Endothelial cell of umbilical vein (primary cell): Measurements from ENCODE around the gene ANKMY2. TPM values are rescaled to one million over a fixed set of nuclear protein-coding genes. Genes with fewer than 3 reads are reported as not detected.

Experiments
- BruUV-seq: library from RNA; stranded (reverse); fragments of 400-500 nt; replicated peaks from 2 replicates; lab custom pipeline; 2021; lab: Mats Ljungman, UMichigan
- CTCF ChIA-PET: fragments of 300-600, 350-600 bp; sonication (Branson Sonifier 250); formaldehyde crosslinking; loops from one replicate; lab custom pipeline; 2021; ENCODE audit warnings: antibody characterized with exemption, inconsistent platforms; lab: Charles Lee
- POLR2A ChIA-PET: fragments of 300-600, 350-600 bp; sonication (Branson Sonifier 250); formaldehyde crosslinking; loops from one replicate; lab custom pipeline; 2021; ENCODE audit warnings: antibody characterized with exemption, inconsistent platforms; lab: Charles Lee
- DNase-seq: peaks from one replicate; pipeline ENCODE4 v3.0.0-alpha.2; 2011; ENCODE audit warnings: low read depth, low spot score
- FAIRE-seq: peaks from 2 replicates; lab custom pipeline; 2011; peaks lifted over from hg19 to GRCh38; lab: Jason Lieb, UNC
- H2AFZ ChIP-seq: 2 replicates; pipeline ENCODE4 v1.6.0; 2012; ENCODE audit warnings: low read depth, low read length, control low read depth, inconsistent platforms
- H3K27ac ChIP-seq: 2 replicates; pipeline ENCODE4 v1.5.1; 2011; ENCODE audit warnings: low read depth, mild to moderate bottlenecking, control low read depth, low read length, moderate library complexity; ENCODE audit not compliant: insufficient read depth
- H3K27me3 ChIP-seq, 2 experiments: 2 replicates each; pipeline versions ENCODE4 v1.6.0 to v1.6.1; 2011; ENCODE audit warnings: low read length in 2 of 2, mixed read lengths in 1 of 2; ENCODE audit not compliant: control insufficient read depth in 2 of 2, insufficient read depth in 2 of 2
- H3K36me3 ChIP-seq, 2 experiments: 2 replicates in 1 of 2; 3 replicates in 1 of 2; pipeline ENCODE4 v1.5.1; 2011; ENCODE audit warnings: low read length in 2 of 2, mild to moderate bottlenecking in 1 of 2, moderate library complexity in 1 of 2; ENCODE audit not compliant: control insufficient read depth in 2 of 2, insufficient read depth in 2 of 2; ENCODE audit errors: extremely low read depth in 1 of 2
- H3K4me1 ChIP-seq: 3 replicates; pipeline ENCODE4 v1.5.1; 2011; ENCODE audit warnings: mild to moderate bottlenecking, low read length; ENCODE audit not compliant: control insufficient read depth, insufficient read depth; ENCODE audit errors: extremely low read depth
- H3K4me2 ChIP-seq: 2 replicates; pipeline ENCODE4 v1.6.1; 2011; ENCODE audit warnings: low read length, control low read depth, mixed read lengths; ENCODE audit not compliant: insufficient read depth
- H3K4me3 ChIP-seq, 3 experiments: fragments of 200-600 bp in 1 of 3; sonication (generic), shearing (Covaris generic) in 1 of 3; replicated peaks in 1 of 3; 2 replicates each; pipeline ENCODE4 v1.5.1; 2011 to 2016; ENCODE audit warnings: control low read depth in 3 of 3, low read length in 3 of 3, mild to moderate bottlenecking in 2 of 3, inconsistent platforms in 1 of 3, low read depth in 1 of 3, moderate library complexity in 1 of 3; ENCODE audit not compliant: insufficient read depth in 1 of 3
- H3K79me2 ChIP-seq: 2 replicates; pipeline ENCODE4 v1.6.0; 2012; ENCODE audit warnings: low read length, inconsistent platforms; ENCODE audit not compliant: control insufficient read depth, insufficient read depth
- H3K9ac ChIP-seq: replicated peaks from 2 replicates; pipeline ENCODE3; 2011; ENCODE audit warnings: low read length, control low read depth; ENCODE audit not compliant: insufficient read depth; ENCODE audit errors: extremely low read depth
- H3K9me1 ChIP-seq: replicated peaks from 3 replicates; pipeline ENCODE4 v1.6.0; 2011; ENCODE audit warnings: mild to moderate bottlenecking, low read length; ENCODE audit not compliant: control insufficient read depth, insufficient read depth; ENCODE audit errors: extremely low read depth
- H3K9me3 ChIP-seq: replicated peaks from 2 replicates; pipeline ENCODE4 v1.5.1; 2012; ENCODE audit warnings: low read length, inconsistent platforms; ENCODE audit not compliant: control insufficient read depth, insufficient read depth
- H4K20me1 ChIP-seq: replicated peaks from 2 replicates; pipeline ENCODE3; 2011; ENCODE audit warnings: mild to moderate bottlenecking, low read length; ENCODE audit not compliant: control insufficient read depth, insufficient read depth; ENCODE audit errors: extremely low read depth
- EZH2 ChIP-seq: IDR thresholded peaks from 2 replicates; pipeline ENCODE4 v1.6.1; 2012; ENCODE audit warnings: borderline replicate concordance, low read depth, mild to moderate bottlenecking, moderate library complexity, low read length, inconsistent platforms; ENCODE audit not compliant: severe bottlenecking
- FOS ChIP-seq: IDR thresholded peaks from 2 replicates; pipeline ENCODE4 v1.6.1; 2011; ENCODE audit warnings: mild to moderate bottlenecking, low read length, moderate library complexity, borderline replicate concordance; ENCODE audit not compliant: insufficient read depth
- GATA2 ChIP-seq: IDR thresholded peaks from 2 replicates; pipeline ENCODE4 v1.7.0; 2011; ENCODE audit warnings: low read depth, mild to moderate bottlenecking, moderate library complexity, mixed read lengths, low read length; ENCODE audit not compliant: insufficient read length, insufficient read depth
- JUN ChIP-seq: IDR thresholded peaks from 2 replicates; pipeline ENCODE4 v1.6.1; 2011; ENCODE audit warnings: borderline replicate concordance, low read depth; ENCODE audit not compliant: insufficient read length, insufficient read depth
- MYC ChIP-seq: IDR thresholded peaks from one replicate; pipeline ENCODE4 v1.6.1; 2011; ENCODE audit warnings: mild to moderate bottlenecking, low read depth, low read length
- POLR2A ChIP-seq: IDR thresholded peaks from 2 replicates; pipeline ENCODE4 v1.6.1; 2012; ENCODE audit warnings: low read depth, mild to moderate bottlenecking, control low read depth, low read length
- POLR2AphosphoS5 ChIP-seq: IDR thresholded peaks from 2 replicates; pipeline ENCODE4 v1.6.1; 2012; ENCODE audit warnings: low read depth, mild to moderate bottlenecking, control low read depth, low read length, moderate library complexity; ENCODE audit not compliant: insufficient read depth
- dilution Hi-C: fragments of 300-500 bp; cut with MboI; formaldehyde crosslinking; loops from one replicate; pipeline ENCODE4 v1.15.0; 2019; ENCODE audit warnings: low sequenced_read_pairs; ENCODE audit not compliant: extremely low pct_ligation_motif_present
- intact Hi-C: fragments of 100-400 bp; cut with micrococcal nuclease; formaldehyde crosslinking; loops from one replicate; pipeline ENCODE4 v1.10.0; 2022
- polyA plus RNA-seq, 4 experiments: library from polyadenylated mRNA; depleted of rRNA in 3 of 4; stranded (reverse) in 3 of 4; unstranded in 1 of 4; fragments of >200 nt; gene quantifications; 2 replicates each; pipeline versions ENCODE4 v1.2.1 to v1.2.3, GENCODE V29; 2011 to 2012; ENCODE audit warnings: missing spikeins in 1 of 4
- total RNA-seq: library from RNA; stranded (reverse); gene quantifications from 2 replicates; pipeline ENCODE4 v1.2.3, GENCODE V29; 2021
- TF ChIP-seq, protein P1 (sequence below): IDR thresholded peaks from 2 replicates; pipeline ENCODE4 v1.6.1; 2011; ENCODE audit not compliant: insufficient read depth, insufficient read length
- TF ChIP-seq, protein P2 (sequence below), 2 donors: IDR thresholded peaks; 1 replicate in 1 of 2; 2 replicates in 1 of 2; pipeline ENCODE4 v1.5.1; 2011; ENCODE audit warnings: low read length in 2 of 2, mild to moderate bottlenecking in 2 of 2, moderate library complexity in 2 of 2, control low read depth in 1 of 2, inconsistent platforms in 1 of 2, low read depth in 1 of 2; ENCODE audit not compliant: insufficient read depth in 1 of 2; ENCODE audit errors: extremely low read depth in 1 of 2

ANKMY2 gene
- total and polyA plus RNA-seq, 2 donors (not counting 3 experiments of a cell fraction or from before 2014, with no cell fraction given) = 7.7 to 11.6 TPM

DNA sequence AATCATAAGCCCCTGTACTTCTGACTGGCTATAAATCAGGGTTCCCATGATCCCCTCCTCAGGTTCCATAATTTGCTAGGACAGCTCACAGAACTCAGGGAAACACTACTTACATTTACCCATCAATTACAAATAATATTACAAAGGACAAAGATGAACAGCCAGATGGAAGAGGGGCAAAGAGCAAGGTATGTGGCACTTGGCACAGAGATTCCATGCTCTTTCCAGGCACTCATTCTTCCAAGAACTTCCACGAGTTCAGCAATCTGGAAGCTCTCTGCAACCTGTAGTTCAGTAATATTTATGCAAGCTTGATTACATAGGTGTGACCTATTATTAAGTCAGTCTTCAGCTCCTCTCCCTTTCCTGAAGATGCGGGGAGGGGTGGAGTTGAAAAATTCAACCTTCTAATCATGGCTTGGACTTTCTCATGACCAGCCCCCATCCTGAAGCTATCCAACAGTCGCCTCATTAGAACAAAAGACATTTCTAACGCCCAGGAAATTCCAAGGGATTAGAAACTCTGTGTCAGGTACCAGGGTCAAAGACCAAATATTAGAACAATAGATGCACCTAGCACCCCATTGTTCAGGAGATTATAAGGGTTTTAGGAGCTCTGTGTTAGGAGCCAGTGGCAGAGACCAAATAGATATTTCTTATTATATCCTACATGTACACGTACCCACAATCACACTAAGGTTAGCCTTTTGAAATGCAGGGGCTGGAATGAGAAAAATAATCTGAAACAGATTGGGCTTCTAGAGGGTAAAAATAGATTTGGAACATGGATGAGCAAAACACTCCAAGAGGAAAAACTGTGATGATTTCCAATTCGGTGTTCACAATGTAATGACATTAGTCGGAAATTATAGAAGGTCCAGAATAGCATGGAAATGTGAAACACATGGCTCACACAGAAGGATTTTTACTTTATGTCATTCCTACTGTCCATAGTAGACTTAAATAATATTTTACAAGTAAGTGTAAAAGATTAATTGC lies 7.0 kb downstream of the ANKMY2 start:
- intact Hi-C loops (no loop called here), dilution Hi-C loops (no loop called here)
- no peaks in the 10 kb centered on the region for H3K9me1 ChIP-seq
- FAIRE-seq = no peak
- BruUV-seq = no TSS peak
- H3K9me3 ChIP-seq = no peaks in the 10 kb centered on the region
- H3K36me3 ChIP-seq = no peaks in the 10 kb centered on the region
- H4K20me1 ChIP-seq = no peaks in the 10 kb centered on the region
- ChIA-PET POLR2A (no interaction called here), CTCF (no interaction called here)
- no peaks in the 10 kb centered on the region for H3K27me3 ChIP-seq
- no peak overlapping the region for H3K4me3 ChIP-seq
- no peak overlapping the region for H3K4me2 ChIP-seq
- DNase-seq = no peak
- no peak overlapping the region for H3K9ac ChIP-seq
- H2AFZ ChIP-seq = no peak overlapping the region
- no peak for TF ChIP-seq POLR2AphosphoS5
- no peak for TF ChIP-seq EZH2
- no peak for TF ChIP-seq MYC
- TF ChIP-seq FOS = no peak
- no peaks in the 10 kb centered on the region for H3K79me2 ChIP-seq
- H3K27ac ChIP-seq = no peak overlapping the region
- no peaks in the 10 kb centered on the region for H3K4me1 ChIP-seq

DNA sequence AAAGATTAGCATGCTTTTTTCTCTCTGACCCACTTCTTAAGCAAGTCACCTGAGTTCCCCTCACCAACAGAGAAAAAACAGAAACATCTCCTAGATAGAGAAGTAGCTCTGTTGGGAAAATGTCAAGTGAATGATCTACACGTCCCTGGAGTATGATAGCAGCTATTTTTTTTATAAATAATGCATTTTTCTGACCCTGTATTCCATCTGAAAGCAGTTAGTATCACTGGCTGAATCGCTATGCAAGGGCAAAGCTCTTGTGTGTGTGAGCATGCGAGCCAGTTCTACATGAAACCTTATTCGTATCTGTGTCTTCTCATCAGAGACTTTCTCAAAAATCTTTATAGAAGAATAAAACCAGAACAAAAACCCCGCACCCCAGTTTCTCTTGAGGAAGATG lies 8.2 kb downstream of the ANKMY2 start:
- TF ChIP-seq JUN (no peak), MYC (no peak), EZH2 (no peak), GATA2 (no peak), POLR2A (no peak), POLR2AphosphoS5 (no peak), FOS (no peak)
- TF ChIP-seq, protein P1, sequence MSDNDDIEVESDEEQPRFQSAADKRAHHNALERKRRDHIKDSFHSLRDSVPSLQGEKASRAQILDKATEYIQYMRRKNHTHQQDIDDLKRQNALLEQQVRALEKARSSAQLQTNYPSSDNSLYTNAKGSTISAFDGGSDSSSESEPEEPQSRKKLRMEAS = no peak
- TF ChIP-seq, protein P2, sequence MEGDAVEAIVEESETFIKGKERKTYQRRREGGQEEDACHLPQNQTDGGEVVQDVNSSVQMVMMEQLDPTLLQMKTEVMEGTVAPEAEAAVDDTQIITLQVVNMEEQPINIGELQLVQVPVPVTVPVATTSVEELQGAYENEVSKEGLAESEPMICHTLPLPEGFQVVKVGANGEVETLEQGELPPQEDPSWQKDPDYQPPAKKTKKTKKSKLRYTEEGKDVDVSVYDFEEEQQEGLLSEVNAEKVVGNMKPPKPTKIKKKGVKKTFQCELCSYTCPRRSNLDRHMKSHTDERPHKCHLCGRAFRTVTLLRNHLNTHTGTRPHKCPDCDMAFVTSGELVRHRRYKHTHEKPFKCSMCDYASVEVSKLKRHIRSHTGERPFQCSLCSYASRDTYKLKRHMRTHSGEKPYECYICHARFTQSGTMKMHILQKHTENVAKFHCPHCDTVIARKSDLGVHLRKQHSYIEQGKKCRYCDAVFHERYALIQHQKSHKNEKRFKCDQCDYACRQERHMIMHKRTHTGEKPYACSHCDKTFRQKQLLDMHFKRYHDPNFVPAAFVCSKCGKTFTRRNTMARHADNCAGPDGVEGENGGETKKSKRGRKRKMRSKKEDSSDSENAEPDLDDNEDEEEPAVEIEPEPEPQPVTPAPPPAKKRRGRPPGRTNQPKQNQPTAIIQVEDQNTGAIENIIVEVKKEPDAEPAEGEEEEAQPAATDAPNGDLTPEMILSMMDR (IDR thresholded peaks at IDR 0.05; ENCODE audit: extremely low read depth in 1 of 2, insufficient read depth in 1 of 2, low read depth in 1 of 2, low read length in 2 of 2) = no peak
- no peak for FAIRE-seq
- no peak overlapping the region for H3K4me3 ChIP-seq
- POLR2A ChIA-PET = interaction anchor here (1.5 kb wide), 1 partner anchor 8 kb away, joined by 3 read pairs; the partner anchor contains the start of genes ANKMY2 and BZW2
- intact Hi-C loops = no loop called here
- H4K20me1 ChIP-seq = no peaks in the 10 kb centered on the region
- H2AFZ ChIP-seq = no peak overlapping the region
- dilution Hi-C loops = no loop called here
- no peak overlapping the region for H3K27ac ChIP-seq
- no peak for DNase-seq
- no peak overlapping the region for H3K4me2 ChIP-seq
- H3K79me2 ChIP-seq = no peaks in the 10 kb centered on the region
- H3K36me3 ChIP-seq = no peaks in the 10 kb centered on the region
- CTCF ChIA-PET = interaction anchor here (1.4 kb wide), 1 partner anchor 8 kb away, joined by 5 read pairs; the partner anchor contains the start of genes ANKMY2 and BZW2
- BruUV-seq = no TSS peak
- no peaks in the 10 kb centered on the region for H3K9me3 ChIP-seq
- H3K9ac ChIP-seq = no peak overlapping the region
- H3K9me1 ChIP-seq = no peaks in the 10 kb centered on the region
- no peaks in the 10 kb centered on the region for H3K27me3 ChIP-seq
- H3K4me1 ChIP-seq = no peaks in the 10 kb centered on the region
